ENCODE measurements around the gene COP1.

Gene COP1

GRCh38 chr1:176051402-176051801, 155.7 kb downstream of the COP1 start:
- no peak for DNase-seq (ENCODE audit: low spot score)
- TF ChIP-seq CTCF (IDR thresholded peaks at IDR 0.05; ENCODE audit: extremely low read depth, missing control alignments) = no peak

- no peak for DNase-seq (ENCODE audit: low spot score)
- no peak for TF ChIP-seq CTCF (IDR thresholded peaks at IDR 0.05; ENCODE audit: extremely low read depth, missing control alignments)
Observed at GRCh38 chr1:176049582-176049981, 157.5 kb downstream of the COP1 start.

GRCh38 chr1:176046926-176047325, 160.2 kb downstream of the COP1 start:
- no peak for DNase-seq (ENCODE audit: low spot score)
- no peak for TF ChIP-seq CTCF (IDR thresholded peaks at IDR 0.05; ENCODE audit: extremely low read depth, missing control alignments)

GRCh38 chr1:176043537-176043936, 163.5 kb downstream of the COP1 start:
- no peak for TF ChIP-seq CTCF (IDR thresholded peaks at IDR 0.05; ENCODE audit: extremely low read depth, missing control alignments)
- no peak for DNase-seq (ENCODE audit: low spot score)

- no peak for TF ChIP-seq CTCF (IDR thresholded peaks at IDR 0.05; ENCODE audit: extremely low read depth, missing control alignments)
- no peak for DNase-seq (ENCODE audit: low spot score)
Observed at GRCh38 chr1:176033881-176034280, 173.2 kb downstream of the COP1 start.

- no peak for DNase-seq (ENCODE audit: low spot score)
- TF ChIP-seq CTCF (IDR thresholded peaks at IDR 0.05; ENCODE audit: extremely low read depth, missing control alignments) = no peak
Observed at GRCh38 chr1:176033474-176033873, 173.6 kb downstream of the COP1 start.

GRCh38 chr1:176032040-176032645, 174.9 kb downstream of the COP1 start:
- TF ChIP-seq CTCF (IDR thresholded peaks at IDR 0.05; ENCODE audit: extremely low read depth, missing control alignments) = no peak
- no peak for DNase-seq (ENCODE audit: low spot score)

Data from GM20000 (cell line).